Chondrocyte (in vitro differentiated cells): ENCODE measurements around the gene PHLDB2. TPM values are rescaled to one million over a fixed set of nuclear protein-coding genes. Genes with fewer than 3 reads are reported as not detected.

ENCODE experiments used
- DNase-seq: peaks from one replicate; pipeline ENCODE4 v3.0.0; 2021; ENCODE audit warnings: mixed read lengths, low spot score
- H3K27ac Mint-ChIP-seq: one replicate; pipeline ENCODE4 v1.8.0; 2021; ENCODE audit warnings: mild to moderate bottlenecking, moderate library complexity, mixed read lengths; ENCODE audit not compliant: unreplicated experiment
- H3K27me3 Mint-ChIP-seq: 2 replicates; pipeline ENCODE4 v1.8.0; 2021; ENCODE audit warnings: low read depth, mixed read lengths
- H3K36me3 Mint-ChIP-seq: 2 replicates; pipeline ENCODE4 v1.8.0; 2021; ENCODE audit warnings: low read depth, mixed read lengths
- H3K4me1 Mint-ChIP-seq: 2 replicates; pipeline ENCODE4 v1.8.0; 2021; ENCODE audit warnings: low read depth, mild to moderate bottlenecking, mixed read lengths
- H3K4me3 Mint-ChIP-seq: one replicate; pipeline ENCODE4 v1.8.0; 2021; ENCODE audit warnings: mild to moderate bottlenecking, moderate library complexity, mixed read lengths; ENCODE audit not compliant: unreplicated experiment
- H3K9me3 Mint-ChIP-seq: 2 replicates; pipeline ENCODE4 v1.8.0; 2021; ENCODE audit warnings: low read depth, mixed read lengths
- CTCF ChIP-seq: fragments of 200-600 bp; sonication (generic); IDR thresholded peaks from 2 replicates; pipeline ENCODE4 v1.5.0; 2021; ENCODE audit warnings: antibody characterized with exemption, mild to moderate bottlenecking, moderate library complexity
- total RNA-seq: library from RNA; stranded (reverse); gene quantifications from 3 replicates; pipeline ENCODE4 v1.2.1, GENCODE V29; 2021

Gene PHLDB2
- total RNA-seq, 1 donor from 2014 or later: 138 TPM

- H3K4me3 Mint-ChIP-seq: peak overlapping the region; percentile 20
Observed at GRCh38 chr3:111936191-111936841, 77.3 kb downstream of the PHLDB2 start.

DNA sequence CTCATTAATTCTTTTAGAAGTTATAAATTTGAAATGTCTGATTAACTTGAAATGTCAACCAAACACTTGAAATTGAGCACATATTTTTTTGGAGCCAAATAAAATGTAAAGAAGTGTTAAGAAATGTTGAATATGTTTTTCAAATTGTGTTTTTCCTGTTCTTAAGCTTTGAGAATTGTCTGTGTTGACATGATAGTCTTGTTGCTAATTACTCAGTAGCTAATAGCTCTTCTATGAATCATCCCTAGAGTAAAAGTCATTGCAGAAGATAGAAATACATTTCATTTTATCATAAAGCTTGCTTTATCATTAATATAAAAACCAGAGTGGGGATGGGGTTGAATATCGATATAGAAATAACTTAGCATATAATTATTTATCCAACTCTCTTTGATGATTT, 77.9 kb downstream of the PHLDB2 start:
- no peak for TF ChIP-seq CTCF
- no peaks in the 10 kb centered on the region for H3K9me3 Mint-ChIP-seq
- H3K27me3 Mint-ChIP-seq: no peaks in the 10 kb centered on the region
- H3K4me3 Mint-ChIP-seq: peak overlapping the region; percentile 19
- H3K27ac Mint-ChIP-seq: peak overlapping the region; percentile 78
- peaks cover 39% of the 10 kb centered on the region for H3K36me3 Mint-ChIP-seq
- no peak for DNase-seq
- peaks cover 51% of the 10 kb centered on the region for H3K4me1 Mint-ChIP-seq

More at GRCh38 chr3:111936191-111936841, 77.3 kb downstream of the PHLDB2 start:
- Mint-ChIP-seq H3K9me3 (no peaks in the 10 kb centered on the region), H3K27ac (peak overlapping the region; percentile 78), H3K36me3 (peaks cover 38% of the 10 kb centered on the region), H3K4me1 (peaks cover 51% of the 10 kb centered on the region), H3K27me3 (no peaks in the 10 kb centered on the region)
- TF ChIP-seq CTCF: no peak
- no peak for DNase-seq

GRCh38 chr3:111937871-111938270, 78.8 kb downstream of the PHLDB2 start:
- Mint-ChIP-seq H3K4me1 (peaks cover 51% of the 10 kb centered on the region), H3K27me3 (no peaks in the 10 kb centered on the region), H3K9me3 (no peaks in the 10 kb centered on the region), H3K27ac (peak overlapping the region; percentile 8), H3K36me3 (peaks cover 35% of the 10 kb centered on the region), H3K4me3 (no peak overlapping the region)
- TF ChIP-seq CTCF: no peak
- DNase-seq: no peak

GRCh38 chr3:111939873-111940272, 80.8 kb downstream of the PHLDB2 start:
- Mint-ChIP-seq H3K36me3 (peaks cover 29% of the 10 kb centered on the region), H3K9me3 (no peaks in the 10 kb centered on the region), H3K4me3 (no peak overlapping the region), H3K4me1 (peaks cover 40% of the 10 kb centered on the region), H3K27me3 (no peaks in the 10 kb centered on the region), H3K27ac (no peak overlapping the region)
- TF ChIP-seq CTCF: no peak
- DNase-seq: no peak

- Mint-ChIP-seq H3K27ac (no peak overlapping the region), H3K36me3 (peaks cover 47% of the 10 kb centered on the region), H3K4me1 (peaks cover 18% of the 10 kb centered on the region), H3K9me3 (no peaks in the 10 kb centered on the region), H3K4me3 (no peak overlapping the region), H3K27me3 (no peaks in the 10 kb centered on the region)
- no peak for TF ChIP-seq CTCF
- DNase-seq: no peak
Observed at GRCh38 chr3:111943533-111943932, 84.5 kb downstream of the PHLDB2 start.
